ENCODE results near the gene ATP6V1B1. TPM values are rescaled to one million over a fixed set of nuclear protein-coding genes. Genes with fewer than 3 reads are reported as not detected.

The ATP6V1B1 gene
- total and polyA plus RNA-seq, 2 of the 13 experiments (the other 11 are each of a cell fraction or from before 2014, with no cell fraction given), result 0.58 to 1.6 TPM

GRCh38 chr2:70957798-70958197 lies 22.1 kb downstream of the ATP6V1B1 start:
- BruUV-seq (replicated peaks), result no TSS peak
- 18% methylated on average over 5 of the region's 6 CpGs for WGBS (ENCODE audit: low lambda C conversion rate)
- H2AFZ ChIP-seq (ENCODE audit: low read length), result no peak overlapping the region
- H3K4me3 ChIP-seq (replicated peaks in 1 of 3; ENCODE audit: insufficient read depth in 1 of 3, low read depth in 2 of 3, low read length in 3 of 3), result peak overlapping the region in 1 of 3 experiments; percentile 10; a peak in 1 of 6 replicates
- peaks cover 13% of the 10 kb centered on the region for H3K4me1 ChIP-seq (ENCODE audit: insufficient read depth, low read length)
- in situ Hi-C loops (cut with HindIII; ENCODE audit: extremely low pct_ligation_motif_present, low pct_unique_long_range_greater_than_20kb) (no loop called here), intact Hi-C loops (cut with micrococcal nuclease; ENCODE audit: unreplicated experiment) (no loop called here)
- H3K9me3 ChIP-seq (ENCODE audit: low read length), result no peaks in the 10 kb centered on the region
- FAIRE-seq, result peak; percentile 32
- no peak overlapping the region for H3K9ac ChIP-seq (ENCODE audit: insufficient read depth, low read depth, low read length)
- H3K27ac ChIP-seq (ENCODE audit: extremely low read length, insufficient read depth, low read length), result no peak overlapping the region
- H3K36me3 ChIP-seq (replicated peaks in 1 of 2; ENCODE audit: control insufficient read depth in 1 of 2, insufficient read depth in 2 of 2, low read length in 2 of 2), result no peaks in the 10 kb centered on the region; a peak in 1 of 5 replicates
- peak overlapping the region; percentile 39 for H3K4me2 ChIP-seq (ENCODE audit: low read depth, low read length)
- peaks cover 1 to 6% of the 10 kb centered on the region in 2 experiments; a peak in 2 of 5 replicates for H3K27me3 ChIP-seq (ENCODE audit: control insufficient read depth in 1 of 2, insufficient read depth in 2 of 2, low read length in 2 of 2)
- ChIA-PET POLR2A (no interaction called here), CTCF (ENCODE audit: low intra/inter-chr PET ratio, low total read pairs) (no interaction called here)
- peak; percentile 48 for ATAC-seq
- H3K79me2 ChIP-seq (ENCODE audit: insufficient read depth, low read length), result no peaks in the 10 kb centered on the region
- DNase-seq (ENCODE audit: low spot score), result no peak
- H4K20me1 ChIP-seq (ENCODE audit: insufficient read depth, low read length), result no peaks in the 10 kb centered on the region
- TF ChIP-seq ONECUT2 (CRISPR knock-in tag; IDR thresholded peaks at IDR 0.05) (0 out of 2 replicates have a peak, but pooled peaks have one; percentile 18), EEA1 (CRISPR knock-in tag; IDR thresholded peaks at IDR 0.05; ENCODE audit: borderline replicate concordance) (no peak), ZKSCAN5 (CRISPR knock-in tag; IDR thresholded peaks at IDR 0.05) (0 out of 2 replicates have a peak, but pooled peaks have one; percentile 29), CCDC6 (CRISPR knock-in tag; IDR thresholded peaks at IDR 0.05) (no peak), HNF4A (CRISPR knock-in tag; IDR thresholded peaks at IDR 0.05) (peak; percentile 53), ZBTB25 (CRISPR knock-in tag; IDR thresholded peaks at IDR 0.05) (no peak), ZNF207 (IDR thresholded peaks at IDR 0.05; ENCODE audit: borderline replicate concordance) (no peak), ARID4A (CRISPR knock-in tag; IDR thresholded peaks at IDR 0.05; ENCODE audit: borderline replicate concordance) (0 out of 2 replicates have a peak, but pooled peaks have one; percentile 16), HIC2 (CRISPR knock-in tag; IDR thresholded peaks at IDR 0.05; ENCODE audit: low read depth) (no peak), FOXC1 (CRISPR knock-in tag; IDR thresholded peaks at IDR 0.05; ENCODE audit: borderline replicate concordance) (no peak), ZFP36L1 (CRISPR knock-in tag; IDR thresholded peaks at IDR 0.05) (no peak), ZNF652 (CRISPR knock-in tag; IDR thresholded peaks at IDR 0.05; ENCODE audit: borderline replicate concordance, low read depth) (0 out of 2 replicates have a peak, but pooled peaks have one; percentile 73), ZNF574 (CRISPR knock-in tag; IDR thresholded peaks at IDR 0.05) (no peak), XRCC5 (optimal IDR thresholded peaks at IDR 0.05; ENCODE audit: low read length) (peak; percentile 39)

Measured in HepG2 (cell line).